H9 (cell line): ENCODE data around the gene CDHR2. TPM values are rescaled to one million over a fixed set of nuclear protein-coding genes. Genes with fewer than 3 reads are reported as not detected.

Source experiments
- DNase-seq: peaks from one replicate; pipeline ENCODE4 v3.0.0-alpha.2; 2017
- H2AFZ ChIP-seq: one replicate; pipeline ENCODE4 v1.6.1; 2013; ENCODE audit warnings: mild to moderate bottlenecking, low read length, control low read depth, moderate library complexity
- H2AK5ac ChIP-seq: 2 replicates; pipeline ENCODE4 v1.6.1; 2013; ENCODE audit warnings: low read length, control low read depth, mixed read lengths; ENCODE audit not compliant: insufficient read length
- H2BK120ac ChIP-seq: one replicate; pipeline ENCODE4 v1.6.1; 2013; ENCODE audit warnings: low read depth, mild to moderate bottlenecking, low read length, control low read depth, inconsistent platforms; ENCODE audit not compliant: poor library complexity, severe bottlenecking
- H2BK12ac ChIP-seq: 2 replicates; pipeline ENCODE4 v1.6.1; 2013; ENCODE audit warnings: low read length, control low read depth, mixed read lengths, low read depth; ENCODE audit not compliant: insufficient read length
- H2BK15ac ChIP-seq: 2 replicates; pipeline ENCODE4 v1.6.1; 2013; ENCODE audit warnings: low read depth, low read length, control low read depth
- H2BK20ac ChIP-seq: one replicate; pipeline ENCODE4 v1.6.1; 2013; ENCODE audit warnings: low read depth, mild to moderate bottlenecking, low read length, control low read depth, inconsistent platforms; ENCODE audit not compliant: poor library complexity, severe bottlenecking
- H2BK5ac ChIP-seq: 2 replicates; pipeline ENCODE4 v1.6.1; 2013; ENCODE audit warnings: low read length, control low read depth, mixed read lengths; ENCODE audit not compliant: insufficient read length
- H3K14ac ChIP-seq: 2 replicates; pipeline ENCODE4 v1.6.1; 2013; ENCODE audit warnings: low read length, control low read depth; ENCODE audit not compliant: insufficient read depth
- H3K18ac ChIP-seq: 2 replicates; pipeline ENCODE4 v1.6.1; 2013; ENCODE audit warnings: low read depth, mild to moderate bottlenecking, mixed read lengths, low read length, control low read depth; ENCODE audit not compliant: insufficient read length
- H3K23ac ChIP-seq: 2 replicates; pipeline ENCODE4 v1.6.1; 2013; ENCODE audit warnings: low read length, control low read depth, mixed read lengths, low read depth; ENCODE audit not compliant: insufficient read length
- H3K23me2 ChIP-seq: 2 replicates; pipeline ENCODE4 v1.6.1; 2013; ENCODE audit warnings: low read depth, mild to moderate bottlenecking, mixed read lengths, low read length, control low read depth; ENCODE audit not compliant: insufficient read length, poor library complexity, severe bottlenecking
- H3K27ac ChIP-seq: 2 replicates; pipeline ENCODE4 v1.5.1; 2013; ENCODE audit warnings: low read length, control low read depth, mixed read lengths, low read depth; ENCODE audit not compliant: insufficient read length
- H3K27me3 ChIP-seq: 2 replicates; pipeline ENCODE4 v1.6.1; 2013; ENCODE audit warnings: low read length, control low read depth, inconsistent platforms; ENCODE audit not compliant: insufficient read depth
- H3K4ac ChIP-seq: 2 replicates; pipeline ENCODE4 v1.6.1; 2013; ENCODE audit warnings: low read depth, mild to moderate bottlenecking, control low read depth, inconsistent platforms, low read length, moderate library complexity
- H3K4me1 ChIP-seq: 2 replicates; pipeline ENCODE4 v1.6.1; 2013; ENCODE audit warnings: low read length, control low read depth, inconsistent platforms; ENCODE audit not compliant: insufficient read depth
- H3K4me2 ChIP-seq: 2 replicates; pipeline ENCODE4 v1.6.1; 2013; ENCODE audit warnings: low read length, control low read depth, mixed read lengths; ENCODE audit not compliant: insufficient read length, insufficient read depth
- H3K56ac ChIP-seq: 2 replicates; pipeline ENCODE4 v1.6.1; 2013; ENCODE audit warnings: low read depth, mild to moderate bottlenecking, mixed read lengths, low read length, control low read depth; ENCODE audit not compliant: insufficient read length
- H3K79me1 ChIP-seq: 2 replicates; pipeline ENCODE4 v1.6.1; 2013; ENCODE audit warnings: low read depth, mild to moderate bottlenecking, moderate library complexity, low read length, control low read depth, inconsistent platforms; ENCODE audit not compliant: insufficient read depth, poor library complexity, severe bottlenecking
- H3K79me2 ChIP-seq: 2 replicates; pipeline ENCODE4 v1.6.1; 2013; ENCODE audit warnings: low read length, control low read depth, inconsistent platforms; ENCODE audit not compliant: insufficient read depth
- H3K9ac ChIP-seq: 2 replicates; pipeline ENCODE4 v1.6.1; 2013; ENCODE audit warnings: low read length, control low read depth, mixed read lengths; ENCODE audit not compliant: insufficient read length; ENCODE audit errors: extremely low read depth
- H3K9me3 ChIP-seq: one replicate; pipeline ENCODE4 v1.6.1; 2013; ENCODE audit warnings: low read depth, low read length, inconsistent platforms; ENCODE audit not compliant: control insufficient read depth
- H3T11ph ChIP-seq: one replicate; pipeline ENCODE4 v1.6.1; 2013; ENCODE audit warnings: mild to moderate bottlenecking, low read length, control low read depth, inconsistent platforms
- H4K20me1 ChIP-seq: one replicate; pipeline ENCODE4 v1.6.1; 2013; ENCODE audit not compliant: control insufficient read depth, insufficient read length, insufficient read depth
- H4K5ac ChIP-seq: 2 replicates; pipeline ENCODE4 v1.6.1; 2013; ENCODE audit warnings: low read depth, mild to moderate bottlenecking, mixed read lengths, low read length, control low read depth; ENCODE audit not compliant: insufficient read length
- H4K8ac ChIP-seq: replicated peaks from 2 replicates; pipeline ENCODE4 v1.6.1; 2013; ENCODE audit warnings: low read length, control low read depth, mixed read lengths, low read depth; ENCODE audit not compliant: insufficient read length
- H4K91ac ChIP-seq: 2 replicates; pipeline ENCODE4 v1.6.1; 2013; ENCODE audit warnings: low read depth, mild to moderate bottlenecking, moderate library complexity, mixed read lengths, low read length, control low read depth; ENCODE audit not compliant: insufficient read length
- H3K27ac Mint-ChIP-seq, 3 experiments: 2 replicates in 2 of 3; 3 replicates in 1 of 3; pipeline ENCODE4 v1.8.0; 2020 to 2021; ENCODE audit warnings: mixed read lengths in 3 of 3, mild to moderate bottlenecking in 1 of 3, moderate library complexity in 1 of 3
- H3K27me3 Mint-ChIP-seq: 2 replicates; pipeline ENCODE4 v1.8.0; 2021; ENCODE audit warnings: low read depth, mild to moderate bottlenecking, moderate library complexity, mixed read lengths
- H3K36me3 Mint-ChIP-seq, 3 experiments: 2 replicates in 2 of 3; 3 replicates in 1 of 3; pipeline ENCODE4 v1.8.0; 2020 to 2021; ENCODE audit warnings: low read depth in 3 of 3, mixed read lengths in 3 of 3; ENCODE audit not compliant: insufficient read depth in 1 of 3
- H3K4me1 Mint-ChIP-seq, 2 experiments: 2 replicates each; pipeline ENCODE4 v1.8.0; 2020; ENCODE audit warnings: mixed read lengths in 2 of 2
- H3K4me3 Mint-ChIP-seq, 2 experiments: 2 replicates in 1 of 2; 3 replicates in 1 of 2; pipeline ENCODE4 v1.8.0; 2020 to 2021; ENCODE audit warnings: mild to moderate bottlenecking in 2 of 2, mixed read lengths in 2 of 2, moderate library complexity in 1 of 2
- H3K9me3 Mint-ChIP-seq, 2 experiments: 2 replicates in 1 of 2; 3 replicates in 1 of 2; pipeline ENCODE4 v1.8.0; 2020; ENCODE audit warnings: mild to moderate bottlenecking in 2 of 2, mixed read lengths in 2 of 2, moderate library complexity in 1 of 2
- WGBS: extraction: QIAGEN DNeasy Blood & Tissue Kit; methylation state at CpG from one replicate; pipeline ENCODE4 v1.1.7; 2013; ENCODE audit warnings: missing lambda C conversion rate, low lambda C conversion rate, mixed read lengths; ENCODE audit not compliant: insufficient read length; ENCODE audit errors: extremely low coverage; 5-methylcytosine and 5-hydroxymethylcytosine counted together
- total RNA-seq: library from RNA; stranded (reverse); gene quantifications from 2 replicates; pipeline ENCODE4 v1.2.1, GENCODE V29; 2021
- TF ChIP-seq, protein P1 (sequence below): fragments of 200-600 bp; sonication (generic); conservative IDR thresholded peaks from 3 replicates; pipeline ENCODE4 v1.8.0; 2021; ENCODE audit warnings: antibody characterized with exemption, mild to moderate bottlenecking

Gene CDHR2
- total RNA-seq, 1 experiment from 2014 or later, result 0.90 TPM

DNA sequence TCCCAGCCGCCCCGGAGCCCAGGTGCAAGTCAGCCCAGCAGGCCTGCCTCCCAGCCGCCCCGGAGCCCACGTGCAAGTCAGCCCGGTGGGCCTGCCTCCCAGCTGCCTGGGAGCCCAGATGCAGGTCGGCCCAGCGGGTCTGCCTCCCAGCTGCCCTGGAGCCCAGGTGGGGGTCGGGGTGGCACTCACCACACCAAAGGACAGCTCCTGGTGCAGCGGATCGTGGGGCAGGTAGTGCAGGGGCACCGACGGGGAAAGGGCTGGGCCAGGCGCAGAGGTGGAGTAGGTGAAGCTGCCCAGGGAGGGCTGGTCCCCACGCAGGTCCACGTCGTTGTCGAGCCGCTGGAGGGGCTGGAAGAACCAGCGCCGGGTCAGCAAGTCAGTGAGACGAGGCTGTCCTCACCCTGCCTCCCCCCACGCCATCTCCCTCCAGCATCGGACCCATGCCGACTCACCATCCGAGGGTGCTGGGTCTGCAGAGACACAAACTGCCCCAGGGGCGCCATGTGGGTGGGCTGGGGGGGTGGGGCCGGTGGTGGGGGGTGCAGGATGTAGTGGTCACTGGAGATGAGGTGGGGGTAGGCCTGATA, 18.7 kb upstream of the CDHR2 start:
- Histone ChIP-seq H4K8ac (no peak overlapping the region), H3K23me2 (peaks cover 1% of the 10 kb centered on the region), H4K5ac (no peak overlapping the region), H2BK12ac (no peak overlapping the region), H3K79me1 (peaks cover 3% of the 10 kb centered on the region), H3K4me2 (no peak overlapping the region), H2AK5ac (no peak overlapping the region), H3K18ac (no peak overlapping the region), H3K79me2 (peaks cover 29% of the 10 kb centered on the region), H3K4me1 (no peaks in the 10 kb centered on the region; the same call in 1 of the 2 replicates), H4K20me1 (no peaks in the 10 kb centered on the region), H3K56ac (no peak overlapping the region), H3K27ac (no peak overlapping the region), H2BK120ac (no peak overlapping the region), H3K23ac (no peak overlapping the region), H2BK5ac (no peak overlapping the region), H3K14ac (no peak overlapping the region), H3K9ac (no peak overlapping the region), H3K9me3 (no peaks in the 10 kb centered on the region), H3T11ph (no peak overlapping the region), H3K4ac (no peak overlapping the region), H3K27me3 (no peaks in the 10 kb centered on the region), H4K91ac (no peak overlapping the region), H2BK20ac (no peak overlapping the region), H2AFZ (no peak overlapping the region), H2BK15ac (no peak overlapping the region)
- peaks cover 24 to 74% (median 66%) of the 10 kb centered on the region in 3 experiments for H3K36me3 Mint-ChIP-seq
- H3K27ac Mint-ChIP-seq, result no peak overlapping the region
- H3K4me1 Mint-ChIP-seq, result peaks cover 22 to 23% of the 10 kb centered on the region in 2 experiments
- no peaks in the 10 kb centered on the region for H3K27me3 Mint-ChIP-seq
- no peaks in the 10 kb centered on the region for H3K9me3 Mint-ChIP-seq
- WGBS, result no CpG with 5 or more reads among the region's 28 CpGs
- TF ChIP-seq, protein P1, sequence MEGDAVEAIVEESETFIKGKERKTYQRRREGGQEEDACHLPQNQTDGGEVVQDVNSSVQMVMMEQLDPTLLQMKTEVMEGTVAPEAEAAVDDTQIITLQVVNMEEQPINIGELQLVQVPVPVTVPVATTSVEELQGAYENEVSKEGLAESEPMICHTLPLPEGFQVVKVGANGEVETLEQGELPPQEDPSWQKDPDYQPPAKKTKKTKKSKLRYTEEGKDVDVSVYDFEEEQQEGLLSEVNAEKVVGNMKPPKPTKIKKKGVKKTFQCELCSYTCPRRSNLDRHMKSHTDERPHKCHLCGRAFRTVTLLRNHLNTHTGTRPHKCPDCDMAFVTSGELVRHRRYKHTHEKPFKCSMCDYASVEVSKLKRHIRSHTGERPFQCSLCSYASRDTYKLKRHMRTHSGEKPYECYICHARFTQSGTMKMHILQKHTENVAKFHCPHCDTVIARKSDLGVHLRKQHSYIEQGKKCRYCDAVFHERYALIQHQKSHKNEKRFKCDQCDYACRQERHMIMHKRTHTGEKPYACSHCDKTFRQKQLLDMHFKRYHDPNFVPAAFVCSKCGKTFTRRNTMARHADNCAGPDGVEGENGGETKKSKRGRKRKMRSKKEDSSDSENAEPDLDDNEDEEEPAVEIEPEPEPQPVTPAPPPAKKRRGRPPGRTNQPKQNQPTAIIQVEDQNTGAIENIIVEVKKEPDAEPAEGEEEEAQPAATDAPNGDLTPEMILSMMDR, result no peak
- H3K4me3 Mint-ChIP-seq, result no peak overlapping the region
- DNase-seq, result no peak
